ENCODE data around the gene FBXW7.
A peak's percentile ranks its signal among the peaks of the same experiment; 100 is the strongest.

The FBXW7 gene

GRCh38 chr4:152515678-152516077, 20.2 kb downstream of the FBXW7 start:
- DNase-seq (ENCODE audit: low read depth in 2 of 2) = peak; percentile 59 to 74
- H3K4me3 ChIP-seq (replicated peaks in 1 of 2; ENCODE audit: low read depth in 2 of 2, low read length in 2 of 2) = no peak overlapping the region
- TF ChIP-seq CTCF (IDR thresholded peaks at IDR 0.05; ENCODE audit: low read depth, low read length) = no peak

GRCh38 chr4:152514356-152514755, 21.5 kb downstream of the FBXW7 start:
- DNase-seq (ENCODE audit: low read depth in 2 of 2) = no peak
- no peak overlapping the region for H3K4me3 ChIP-seq (replicated peaks in 1 of 2; ENCODE audit: low read depth in 2 of 2, low read length in 2 of 2)
- no peak for TF ChIP-seq CTCF (IDR thresholded peaks at IDR 0.05; ENCODE audit: low read depth, low read length)

- DNase-seq (ENCODE audit: low read depth in 2 of 2) = no peak
- H3K4me3 ChIP-seq (replicated peaks in 1 of 2; ENCODE audit: low read depth in 2 of 2, low read length in 2 of 2) = no peak overlapping the region
- no peak for TF ChIP-seq CTCF (IDR thresholded peaks at IDR 0.05; ENCODE audit: low read depth, low read length)
These were observed 22.8 kb downstream of the FBXW7 start for GRCh38 chr4:152513078-152513477.

GRCh38 chr4:152512483-152512882, 23.4 kb downstream of the FBXW7 start:
- no peak for DNase-seq (ENCODE audit: low read depth in 2 of 2)
- TF ChIP-seq CTCF (IDR thresholded peaks at IDR 0.05; ENCODE audit: low read depth, low read length) = no peak
- H3K4me3 ChIP-seq (replicated peaks in 1 of 2; ENCODE audit: low read depth in 2 of 2, low read length in 2 of 2) = no peak overlapping the region

GRCh38 chr4:152510349-152511147, 25.3 kb downstream of the FBXW7 start:
- no peak overlapping the region for H3K4me3 ChIP-seq (replicated peaks in 1 of 2; ENCODE audit: low read depth in 2 of 2, low read length in 2 of 2)
- DNase-seq (ENCODE audit: low read depth in 2 of 2) = no peak

GRCh38 chr4:152509595-152510225, 26.2 kb downstream of the FBXW7 start:
- no peak for TF ChIP-seq CTCF (IDR thresholded peaks at IDR 0.05; ENCODE audit: low read depth, low read length)
- no peak for DNase-seq (ENCODE audit: low read depth in 2 of 2)
- H3K4me3 ChIP-seq (replicated peaks in 1 of 2; ENCODE audit: low read depth in 2 of 2, low read length in 2 of 2) = no peak overlapping the region

More at GRCh38 chr4:152510349-152511147, 25.3 kb downstream of the FBXW7 start:
- TF ChIP-seq CTCF (IDR thresholded peaks at IDR 0.05; ENCODE audit: low read depth, low read length) = no peak

All from cardiac fibroblast (primary cell).